Osteoblast (primary cell): ENCODE data around the gene ADGRB3. TPM values are rescaled to one million over a fixed set of nuclear protein-coding genes. Genes with fewer than 3 reads are reported as not detected.

Source experiments
- DNase-seq: peaks from one replicate; pipeline ENCODE4 v3.0.0; 2011; ENCODE audit warnings: low spot score, mixed read lengths; ENCODE audit not compliant: insufficient read length; ENCODE audit errors: missing footprints
- H2AFZ ChIP-seq: 2 replicates; pipeline ENCODE4 v1.6.0; 2011; ENCODE audit warnings: mild to moderate bottlenecking, low read length
- H3K27ac ChIP-seq: 2 replicates; pipeline ENCODE4 v1.5.1; 2011; ENCODE audit warnings: mild to moderate bottlenecking, low read depth, low read length, moderate library complexity
- H3K27me3 ChIP-seq: 2 replicates; pipeline ENCODE4 v1.6.0; 2012; ENCODE audit warnings: mild to moderate bottlenecking, control low read depth, inconsistent platforms, low read length, moderate library complexity; ENCODE audit not compliant: insufficient read depth
- H3K36me3 ChIP-seq: 2 replicates; pipeline ENCODE4 v1.5.1; 2011; ENCODE audit warnings: mild to moderate bottlenecking, low read length, control low read depth, moderate library complexity; ENCODE audit not compliant: insufficient read depth
- H3K4me1 ChIP-seq: 2 replicates; pipeline ENCODE4 v1.5.1; 2011; ENCODE audit warnings: mild to moderate bottlenecking, low read length, control low read depth, moderate library complexity; ENCODE audit not compliant: insufficient read depth
- H3K4me2 ChIP-seq: 2 replicates; pipeline ENCODE4 v1.6.0; 2011; ENCODE audit warnings: mild to moderate bottlenecking, low read length; ENCODE audit not compliant: insufficient read depth
- H3K4me3 ChIP-seq: fragments of 200-600 bp; sonication (generic); 3 replicates; pipeline ENCODE4 v1.5.1; 2012; ENCODE audit warnings: mild to moderate bottlenecking, low read length, inconsistent platforms; ENCODE audit not compliant: insufficient read depth
- H3K79me2 ChIP-seq: 2 replicates; pipeline ENCODE4 v1.6.0; 2012; ENCODE audit warnings: mild to moderate bottlenecking, low read length, control low read depth, inconsistent platforms; ENCODE audit not compliant: insufficient read depth
- H3K9me3 ChIP-seq: 2 replicates; pipeline ENCODE4 v1.5.1; 2011; ENCODE audit warnings: low read depth, low read length, control low read depth
- H4K20me1 ChIP-seq: 2 replicates; pipeline ENCODE4 v1.6.0; 2012; ENCODE audit warnings: mild to moderate bottlenecking, low read length, control low read depth; ENCODE audit not compliant: insufficient read depth
- CTCF ChIP-seq: IDR thresholded peaks from 2 replicates; pipeline ENCODE4 v1.5.1; 2011; ENCODE audit warnings: mild to moderate bottlenecking, low read depth, low read length, moderate library complexity; ENCODE audit errors: extremely low read depth
- total RNA-seq: library from RNA; depleted of rRNA; stranded (reverse); fragments of >200 nt; gene quantifications from 2 replicates; pipeline ENCODE4 v1.2.3, GENCODE V29; 2012

ADGRB3 gene
- total RNA-seq, 1 donor: not detected

- no peaks in the 10 kb centered on the region for H3K4me1 ChIP-seq
- H3K36me3 ChIP-seq: no peaks in the 10 kb centered on the region
- H3K4me2 ChIP-seq: no peak overlapping the region
- no peak overlapping the region for H2AFZ ChIP-seq
- H3K4me3 ChIP-seq: no peak overlapping the region
- no peak for TF ChIP-seq CTCF
- no peaks in the 10 kb centered on the region for H3K27me3 ChIP-seq
- DNase-seq: no peak
- H3K27ac ChIP-seq: no peak overlapping the region
- no peaks in the 10 kb centered on the region for H3K9me3 ChIP-seq
- no peaks in the 10 kb centered on the region for H4K20me1 ChIP-seq
- no peaks in the 10 kb centered on the region for H3K79me2 ChIP-seq
Observed at GRCh38 chr6:69331886-69332285, 696.8 kb downstream of the ADGRB3 start.

GRCh38 chr6:69337311-69337710 lies 702.2 kb downstream of the ADGRB3 start:
- Histone ChIP-seq H3K27me3 (no peaks in the 10 kb centered on the region), H3K4me1 (no peaks in the 10 kb centered on the region), H3K36me3 (no peaks in the 10 kb centered on the region), H3K4me3 (no peak overlapping the region), H3K27ac (no peak overlapping the region), H3K9me3 (no peaks in the 10 kb centered on the region), H3K79me2 (no peaks in the 10 kb centered on the region), H3K4me2 (no peak overlapping the region), H4K20me1 (no peaks in the 10 kb centered on the region), H2AFZ (no peak overlapping the region)
- TF ChIP-seq CTCF: no peak
- DNase-seq: no peak

GRCh38 chr6:69338431-69339162 lies 703.5 kb downstream of the ADGRB3 start:
- H3K9me3 ChIP-seq: no peaks in the 10 kb centered on the region
- H3K79me2 ChIP-seq: no peaks in the 10 kb centered on the region
- TF ChIP-seq CTCF: no peak
- no peak overlapping the region for H3K27ac ChIP-seq
- no peak for DNase-seq
- H2AFZ ChIP-seq: no peak overlapping the region
- no peaks in the 10 kb centered on the region for H4K20me1 ChIP-seq
- no peaks in the 10 kb centered on the region for H3K4me1 ChIP-seq
- no peaks in the 10 kb centered on the region for H3K36me3 ChIP-seq
- H3K4me3 ChIP-seq: no peak overlapping the region
- no peak overlapping the region for H3K4me2 ChIP-seq
- H3K27me3 ChIP-seq: no peaks in the 10 kb centered on the region

- H2AFZ ChIP-seq: no peak overlapping the region
- no peak overlapping the region for H3K4me3 ChIP-seq
- DNase-seq: no peak
- H3K27me3 ChIP-seq: no peaks in the 10 kb centered on the region
- H3K79me2 ChIP-seq: no peaks in the 10 kb centered on the region
- H4K20me1 ChIP-seq: no peaks in the 10 kb centered on the region
- no peaks in the 10 kb centered on the region for H3K36me3 ChIP-seq
- H3K4me1 ChIP-seq: no peaks in the 10 kb centered on the region
- H3K27ac ChIP-seq: no peak overlapping the region
- no peaks in the 10 kb centered on the region for H3K9me3 ChIP-seq
- no peak overlapping the region for H3K4me2 ChIP-seq
- TF ChIP-seq CTCF: no peak
Observed at GRCh38 chr6:69339163-69339550, 704.1 kb downstream of the ADGRB3 start.
